GM21390 (cell line): ENCODE results near the gene BET1.
"Not testable (repeated sequence)": the region's sequence is repeated elsewhere in the genome, so short reads cannot be mapped to it uniquely, and the experiment has no call there.

ENCODE experiments used
- ATAC-seq: cut with Tn5 transposase; IDR thresholded peaks from one replicate; pipeline ENCODE4 v1.9.1; 2021; ENCODE audit not compliant: unreplicated experiment

Gene BET1

GRCh38 chr7:94004024-94004951 is at the start of gene BET1:
Gene BET1, minus strand, starts transcription at chr7:94004355. Its CDS starts 139 bp downstream, at chr7:94004216.
- peak; percentile 97 for ATAC-seq

DNA sequence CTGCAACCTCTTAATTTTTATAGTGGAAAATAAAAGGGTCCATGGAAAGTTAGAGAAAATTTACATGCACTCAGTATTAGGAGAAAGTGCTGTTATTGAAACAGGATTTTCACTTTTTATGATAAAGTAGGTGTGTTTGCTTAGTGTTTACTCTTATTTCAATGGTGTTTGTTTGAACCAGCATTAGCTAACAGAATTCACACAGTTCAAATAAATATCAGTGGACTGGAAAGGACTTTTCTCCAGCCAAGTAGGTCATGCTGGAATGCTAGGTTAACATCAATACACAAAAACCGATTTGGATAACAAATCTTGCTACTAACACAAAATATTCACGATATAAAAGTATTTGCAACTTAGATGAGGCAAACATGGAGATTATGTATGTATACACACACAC is 49.4 kb upstream of the BET1 start:
- ATAC-seq, result no peak

DNA sequence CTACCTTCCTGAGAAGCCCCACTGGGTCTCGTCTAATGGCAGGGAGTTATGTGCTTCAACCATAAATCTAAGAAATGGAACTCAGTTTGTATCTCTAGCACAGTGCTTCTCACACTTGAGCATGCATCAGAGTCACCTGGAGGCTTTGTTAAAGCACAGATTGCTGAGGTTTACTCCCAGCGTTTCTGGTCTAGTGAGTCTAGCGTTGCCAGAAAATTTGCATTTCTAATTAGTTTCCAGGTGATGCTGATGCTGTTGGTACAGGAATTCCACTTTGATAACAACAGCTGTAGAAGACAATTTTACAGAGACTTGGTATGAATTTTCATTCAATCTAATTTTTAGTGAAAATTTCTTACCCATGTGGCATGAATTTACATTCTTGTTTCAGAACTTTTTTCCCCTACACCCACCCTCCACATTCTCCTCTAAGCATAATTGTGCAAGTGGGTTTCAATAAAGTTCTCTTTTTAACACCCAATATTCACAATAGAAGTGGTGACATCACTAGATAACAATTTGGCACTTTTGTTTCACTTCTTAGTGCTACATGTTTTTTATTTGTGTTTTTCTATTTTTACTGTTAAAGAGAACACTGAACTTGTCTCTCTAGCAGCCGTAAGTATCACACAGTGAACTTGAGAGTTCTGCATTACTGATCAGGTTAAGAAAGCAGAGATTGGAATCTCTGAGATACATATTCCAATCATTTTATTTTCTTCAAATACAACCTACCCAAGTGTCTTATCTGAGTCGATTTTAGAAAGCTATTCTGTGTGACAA is 48.4 kb upstream of the BET1 start:
- peak; percentile 46 for ATAC-seq

GRCh38 chr7:94050046-94050445 is 45.9 kb upstream of the BET1 start:
- peak; percentile 73 for ATAC-seq

DNA sequence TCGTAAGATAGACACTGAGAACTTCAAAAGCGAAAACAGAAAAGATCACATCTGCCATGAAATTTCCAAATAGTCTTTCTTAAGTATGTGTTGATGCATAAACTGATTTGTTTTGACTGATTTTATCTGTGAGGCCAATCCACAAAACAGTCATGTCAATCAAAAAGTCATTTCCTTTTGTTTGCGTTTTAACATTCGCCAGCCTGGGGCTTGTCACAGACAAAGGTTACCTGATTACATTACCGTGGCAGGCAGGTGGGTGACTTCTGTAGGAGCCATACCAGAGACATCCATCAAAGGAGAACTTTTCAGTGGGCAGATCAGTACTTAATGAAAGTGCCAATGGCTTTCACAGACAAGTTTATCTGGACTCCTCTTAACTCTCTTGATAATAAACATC is 45.5 kb upstream of the BET1 start:
- peak; percentile 18 for ATAC-seq

GRCh38 chr7:94048755-94049154 is 44.6 kb upstream of the BET1 start:
- ATAC-seq, result no peak

DNA sequence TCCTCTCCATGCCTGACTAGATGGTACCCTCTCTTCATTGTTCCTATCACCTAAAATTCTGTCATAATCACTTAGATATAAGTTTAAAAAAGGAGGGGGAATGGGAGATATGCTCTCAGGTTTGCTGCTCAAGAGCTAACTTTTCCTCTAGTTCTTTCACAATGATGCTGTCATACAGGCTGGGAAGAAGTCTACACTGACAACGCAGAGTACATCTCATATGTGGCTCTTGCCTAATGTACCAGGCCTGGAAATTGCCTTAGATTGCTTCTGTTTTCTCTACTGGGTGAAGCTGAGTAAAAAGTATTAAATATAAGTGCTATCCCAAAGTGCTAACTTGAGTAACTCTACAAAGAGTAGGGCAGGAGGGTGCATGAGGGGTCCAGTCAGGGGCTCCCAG is 43.8 kb upstream of the BET1 start:
- no peak for ATAC-seq

DNA sequence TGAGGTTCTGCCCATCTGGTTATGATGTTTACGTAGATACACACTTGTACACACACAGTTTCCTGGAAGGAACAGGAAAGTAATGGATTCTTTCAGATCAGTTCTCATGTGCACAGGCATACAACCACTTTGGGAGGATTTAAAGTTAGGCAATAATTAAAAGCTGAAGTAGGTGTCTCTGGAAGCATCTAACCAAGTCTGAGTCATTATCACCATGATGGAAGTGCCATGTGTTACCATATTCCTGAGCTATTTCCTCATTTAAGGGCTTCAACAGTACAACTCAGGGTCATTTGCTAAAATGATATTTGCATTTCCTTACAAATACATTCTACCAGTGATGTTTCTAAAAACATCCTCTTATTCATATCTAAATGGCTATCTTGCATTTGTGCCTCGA is 41.4 kb upstream of the BET1 start:
- ATAC-seq, result no peak

- no peak for ATAC-seq
Observed at GRCh38 chr7:94044806-94045205, 40.7 kb upstream of the BET1 start.

DNA sequence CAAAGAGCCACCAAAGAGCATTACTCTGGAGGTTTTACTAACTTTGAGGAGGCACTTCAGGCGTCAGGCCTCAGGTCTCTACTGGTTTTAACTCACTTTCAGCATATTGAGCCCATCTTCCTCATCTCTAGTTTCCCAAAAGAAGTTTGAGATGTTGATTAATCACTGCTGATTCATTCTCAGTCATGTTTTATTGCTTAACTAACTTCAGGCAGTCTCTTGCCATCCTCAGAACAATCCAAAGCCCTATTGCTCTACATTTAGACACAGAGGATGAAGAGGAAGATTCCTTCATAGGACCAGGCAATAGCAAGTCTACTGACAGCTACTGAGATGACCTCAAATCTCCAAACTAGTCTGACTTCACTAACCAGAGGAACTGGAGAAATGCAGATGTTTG is 39.1 kb upstream of the BET1 start:
- ATAC-seq, result no peak

DNA sequence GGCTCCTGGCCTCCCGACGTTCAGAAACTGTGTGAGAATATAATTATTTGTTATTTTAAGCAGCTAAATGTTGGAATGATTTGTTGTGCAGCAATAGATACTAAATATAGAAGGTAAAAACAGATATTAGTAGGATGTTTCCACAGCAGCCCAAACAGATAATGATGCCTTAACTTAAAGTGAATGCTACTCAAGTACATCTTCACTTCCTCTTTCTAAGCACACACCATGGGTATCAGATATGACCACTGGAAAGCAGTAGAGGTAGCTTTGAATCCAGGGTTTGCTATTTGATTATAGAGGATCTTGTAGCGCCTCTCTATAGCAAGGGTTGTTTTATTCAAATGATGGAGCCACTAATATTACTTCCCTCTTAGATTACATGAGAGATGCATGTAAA is 38.2 kb upstream of the BET1 start:
- peak; percentile 92 for ATAC-seq

DNA sequence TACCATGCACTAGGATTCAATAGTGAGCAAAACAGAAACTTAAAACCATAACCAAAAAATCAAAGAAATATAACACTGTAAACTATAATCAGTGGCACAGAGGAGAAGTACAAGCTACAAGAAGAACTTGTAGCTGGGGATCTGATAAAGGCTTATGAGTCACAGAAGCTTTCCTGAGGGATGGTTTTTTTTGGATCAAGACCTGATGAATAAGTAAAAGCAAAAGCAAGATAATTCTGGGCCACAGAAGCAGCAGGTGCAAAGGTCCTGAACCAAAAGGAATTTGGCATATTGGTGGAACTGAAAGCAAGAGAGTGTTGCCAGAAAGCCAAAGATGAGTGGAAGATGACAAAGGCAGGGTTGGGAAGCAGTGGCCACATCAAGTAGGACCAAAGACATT is 37.4 kb upstream of the BET1 start:
- ATAC-seq, result no peak

DNA sequence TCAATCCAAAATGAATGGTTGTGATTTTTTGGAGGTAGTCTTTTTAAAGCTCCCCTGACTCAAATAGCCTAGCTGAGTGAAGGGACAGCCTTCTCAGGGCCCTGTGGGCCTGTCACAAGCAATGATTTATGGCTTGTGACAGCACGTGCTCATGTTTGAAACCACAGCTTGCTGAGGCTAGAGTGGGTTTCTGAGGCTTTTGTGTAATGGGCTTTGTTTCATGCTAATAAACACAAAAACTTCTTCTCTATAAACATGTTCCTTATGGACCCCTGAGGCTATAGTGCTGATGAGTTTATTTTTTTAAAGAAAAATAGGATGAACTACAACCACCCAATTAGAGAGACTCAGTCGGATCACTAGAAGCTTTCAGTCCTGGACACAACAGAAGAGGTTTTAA is 36.1 kb upstream of the BET1 start:
- ATAC-seq, result no peak

- ATAC-seq, result no peak
Observed at GRCh38 chr7:94039368-94040035, 35.3 kb upstream of the BET1 start.

- no peak for ATAC-seq
Observed at GRCh38 chr7:94031865-94032264, 27.7 kb upstream of the BET1 start.

GRCh38 chr7:94030634-94031033 is 26.5 kb upstream of the BET1 start:
- ATAC-seq, result no peak

- no peak for ATAC-seq
Observed at GRCh38 chr7:94029976-94030375, 25.8 kb upstream of the BET1 start.

- no peak for ATAC-seq
Observed at GRCh38 chr7:94028768-94029167, 24.6 kb upstream of the BET1 start.

GRCh38 chr7:94026619-94027018 is 22.5 kb upstream of the BET1 start:
- not testable (repeated sequence) for ATAC-seq

GRCh38 chr7:94022550-94022949 is 18.4 kb upstream of the BET1 start:
- ATAC-seq, result no peak

DNA sequence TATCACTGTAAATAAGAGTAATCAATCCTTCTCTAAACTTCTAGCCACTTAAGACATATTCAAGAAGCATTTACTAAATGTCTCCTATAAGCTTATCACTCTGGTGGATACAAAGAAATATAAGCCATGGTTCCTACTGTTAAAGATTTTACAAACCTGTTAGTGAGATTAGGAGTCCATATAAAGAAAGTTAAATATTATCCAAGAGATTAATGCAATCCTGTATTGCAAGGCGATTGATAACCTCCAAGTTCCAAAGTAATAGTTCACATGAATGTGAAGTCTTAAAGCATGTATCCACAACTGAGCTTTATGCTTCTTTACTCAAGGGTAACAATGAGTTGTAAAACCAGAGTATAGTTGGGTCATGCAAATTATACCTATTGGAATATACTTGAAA is 12.6 kb upstream of the BET1 start:
- no peak for ATAC-seq

- no peak for ATAC-seq
Observed at GRCh38 chr7:94015538-94015937, 11.4 kb upstream of the BET1 start.
